K562 (cell line): ENCODE measurements around the gene OSCP1. TPM values are rescaled to one million over a fixed set of nuclear protein-coding genes. Genes with fewer than 3 reads are reported as not detected.

Experiments used
- ARID2 ChIP-seq: fragments of 450-650 bp; IDR thresholded peaks from 2 replicates; pipeline ENCODE4 v1.6.1; 2017; ENCODE audit warnings: antibody characterized with exemption, mild to moderate bottlenecking
- EP400 ChIP-seq: fragments of 450-650 bp; IDR thresholded peaks from 2 replicates; pipeline ENCODE4 v1.6.1; 2017; ENCODE audit warnings: antibody characterized with exemption, mild to moderate bottlenecking, moderate library complexity
- HNRNPLL ChIP-seq: fragments of 200-400 bp; formaldehyde crosslinking; IDR thresholded peaks from 2 replicates; pipeline ENCODE4 v1.6.1; 2017; ENCODE audit warnings: low read length, low read depth, mild to moderate bottlenecking; ENCODE audit not compliant: poor library complexity, severe bottlenecking
- NBN ChIP-seq: fragments of 450-650 bp; IDR thresholded peaks from 2 replicates; pipeline ENCODE4 v1.6.1; 2016; ENCODE audit warnings: low read depth, mild to moderate bottlenecking
- NR2F6 ChIP-seq: fragments of 450-650 bp; formaldehyde crosslinking; IDR thresholded peaks from 2 replicates; pipeline ENCODE4 v1.4.0; 2020; ENCODE audit warnings: mild to moderate bottlenecking
- RFX1 ChIP-seq: fragments of 450-650 bp; IDR thresholded peaks from 2 replicates; pipeline ENCODE4 v1.6.1; 2016; ENCODE audit warnings: mild to moderate bottlenecking, moderate library complexity
- SIN3B ChIP-seq: fragments of 450-650 bp; IDR thresholded peaks from 2 replicates; pipeline ENCODE4 v1.6.1; 2017; ENCODE audit warnings: low read depth, mild to moderate bottlenecking, moderate library complexity
- STAT6 ChIP-seq: sonication (generic); formaldehyde crosslinking; IDR thresholded peaks from 2 replicates; pipeline ENCODE4 v1.8.1; 2023; ENCODE audit warnings: mild to moderate bottlenecking, missing genetic modification reagents
- ZBTB2 ChIP-seq: fragments of 450-650 bp; IDR thresholded peaks from 2 replicates; pipeline ENCODE4 v1.6.1; 2016; ENCODE audit warnings: antibody characterized with exemption
- ZFX ChIP-seq: sonication (generic); formaldehyde crosslinking; IDR thresholded peaks from 2 replicates; pipeline ENCODE4 v1.8.0; 2022; ENCODE audit warnings: mild to moderate bottlenecking, missing genetic modification reagents, moderate library complexity
- ZNF41 ChIP-seq: fragments of 250-450 bp; sonication (Bioruptor Pico); conservative IDR thresholded peaks from 2 replicates; pipeline ENCODE4 v1.4.0; 2020; ENCODE audit warnings: mild to moderate bottlenecking
- polyA plus RNA-seq, 8 experiments: library from polyadenylated mRNA; depleted of rRNA in 4 of 8; stranded (reverse) in 5 of 8; unstranded in 3 of 8; fragments of >200 nt; fragmentation: Nextera tagmentation in 2 of 8; fragmentation: Illumina TruSeq in 1 of 8; extraction: Ambion mirVana in 2 of 8; extraction: Trizol in 1 of 8; gene quantifications; 2 replicates each; pipeline versions ENCODE4 v1.2.1 to v1.2.3, GENCODE V29; 2011 to 2014; ENCODE audit warnings: inconsistent platforms in 1 of 8, missing spikeins in 1 of 8
- total RNA-seq, 7 experiments: library from RNA; depleted of rRNA in 6 of 7; stranded (reverse); fragments of >200 nt in 6 of 7; fragmentation: Illumina TruSeq in 2 of 7; extraction: Trizol in 2 of 7; gene quantifications; 2 replicates each; pipeline versions ENCODE4 v1.2.1 to v1.2.3, GENCODE V29; 2011 to 2021; ENCODE audit warnings: low replicate concordance in 1 of 7
- TF ChIP-seq, protein P1 (sequence below): conservative IDR thresholded peaks from 2 replicates; pipeline ENCODE4 v1.6.1; 2011; ENCODE audit warnings: low read depth, mild to moderate bottlenecking, low read length; ENCODE audit not compliant: control insufficient read depth
- TF ChIP-seq, protein P2 (sequence below): sonication (generic); formaldehyde crosslinking; IDR thresholded peaks from 2 replicates; pipeline ENCODE4 v1.8.1; 2023; ENCODE audit warnings: mild to moderate bottlenecking, missing genetic modification reagents
- TF ChIP-seq, protein P3 (sequence below): fragments of 450-650 bp; conservative IDR thresholded peaks from 2 replicates; pipeline ENCODE4 v1.6.1; 2016; ENCODE audit warnings: missing genetic modification characterization, low read depth, mild to moderate bottlenecking, missing compliant biosample characterization, moderate library complexity
- TF ChIP-seq, protein P4 (sequence below): fragments of 250-450 bp; sonication (Bioruptor Pico); IDR thresholded peaks from 2 replicates; pipeline ENCODE4 v1.9.0; 2021; ENCODE audit warnings: mild to moderate bottlenecking

OSCP1 gene
- total and polyA plus RNA-seq, 9 of the 15 experiments (the other 6 are each of a cell fraction or from before 2014, with no cell fraction given) = 0.15 to 0.40 (median 0.33) TPM; not detected in 5

- peak; percentile 99 for TF ChIP-seq SIN3B
- TF ChIP-seq ARID2 = 0 out of 2 replicates have a peak, but pooled peaks have one; percentile 71
- TF ChIP-seq, protein P1, sequence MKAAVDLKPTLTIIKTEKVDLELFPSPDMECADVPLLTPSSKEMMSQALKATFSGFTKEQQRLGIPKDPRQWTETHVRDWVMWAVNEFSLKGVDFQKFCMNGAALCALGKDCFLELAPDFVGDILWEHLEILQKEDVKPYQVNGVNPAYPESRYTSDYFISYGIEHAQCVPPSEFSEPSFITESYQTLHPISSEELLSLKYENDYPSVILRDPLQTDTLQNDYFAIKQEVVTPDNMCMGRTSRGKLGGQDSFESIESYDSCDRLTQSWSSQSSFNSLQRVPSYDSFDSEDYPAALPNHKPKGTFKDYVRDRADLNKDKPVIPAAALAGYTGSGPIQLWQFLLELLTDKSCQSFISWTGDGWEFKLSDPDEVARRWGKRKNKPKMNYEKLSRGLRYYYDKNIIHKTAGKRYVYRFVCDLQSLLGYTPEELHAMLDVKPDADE = peak; percentile 99
- TF ChIP-seq, protein P2, sequence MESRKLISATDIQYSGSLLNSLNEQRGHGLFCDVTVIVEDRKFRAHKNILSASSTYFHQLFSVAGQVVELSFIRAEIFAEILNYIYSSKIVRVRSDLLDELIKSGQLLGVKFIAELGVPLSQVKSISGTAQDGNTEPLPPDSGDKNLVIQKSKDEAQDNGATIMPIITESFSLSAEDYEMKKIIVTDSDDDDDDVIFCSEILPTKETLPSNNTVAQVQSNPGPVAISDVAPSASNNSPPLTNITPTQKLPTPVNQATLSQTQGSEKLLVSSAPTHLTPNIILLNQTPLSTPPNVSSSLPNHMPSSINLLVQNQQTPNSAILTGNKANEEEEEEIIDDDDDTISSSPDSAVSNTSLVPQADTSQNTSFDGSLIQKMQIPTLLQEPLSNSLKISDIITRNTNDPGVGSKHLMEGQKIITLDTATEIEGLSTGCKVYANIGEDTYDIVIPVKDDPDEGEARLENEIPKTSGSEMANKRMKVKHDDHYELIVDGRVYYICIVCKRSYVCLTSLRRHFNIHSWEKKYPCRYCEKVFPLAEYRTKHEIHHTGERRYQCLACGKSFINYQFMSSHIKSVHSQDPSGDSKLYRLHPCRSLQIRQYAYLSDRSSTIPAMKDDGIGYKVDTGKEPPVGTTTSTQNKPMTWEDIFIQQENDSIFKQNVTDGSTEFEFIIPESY (CRISPR knock-in tag) = peak; percentile 82
- peak; percentile 97 for TF ChIP-seq ZFX (CRISPR knock-in tag)
- no peak; the same call in 1 of the 2 replicates for TF ChIP-seq STAT6
- TF ChIP-seq ZNF41 (CRISPR knock-in tag) = peak; percentile 9; the same call in 1 of the 2 replicates
- TF ChIP-seq, protein P3, sequence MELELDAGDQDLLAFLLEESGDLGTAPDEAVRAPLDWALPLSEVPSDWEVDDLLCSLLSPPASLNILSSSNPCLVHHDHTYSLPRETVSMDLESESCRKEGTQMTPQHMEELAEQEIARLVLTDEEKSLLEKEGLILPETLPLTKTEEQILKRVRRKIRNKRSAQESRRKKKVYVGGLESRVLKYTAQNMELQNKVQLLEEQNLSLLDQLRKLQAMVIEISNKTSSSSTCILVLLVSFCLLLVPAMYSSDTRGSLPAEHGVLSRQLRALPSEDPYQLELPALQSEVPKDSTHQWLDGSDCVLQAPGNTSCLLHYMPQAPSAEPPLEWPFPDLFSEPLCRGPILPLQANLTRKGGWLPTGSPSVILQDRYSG (tag) = peak; percentile 86
- TF ChIP-seq NR2F6 (CRISPR knock-in tag) = no peak
- TF ChIP-seq NBN = peak; percentile 45; the same call in 1 of the 2 replicates
- peak; percentile 72 for TF ChIP-seq HNRNPLL
- TF ChIP-seq, protein P4, sequence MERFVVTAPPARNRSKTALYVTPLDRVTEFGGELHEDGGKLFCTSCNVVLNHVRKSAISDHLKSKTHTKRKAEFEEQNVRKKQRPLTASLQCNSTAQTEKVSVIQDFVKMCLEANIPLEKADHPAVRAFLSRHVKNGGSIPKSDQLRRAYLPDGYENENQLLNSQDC (CRISPR knock-in tag) = no peak
- peak; percentile 92 for TF ChIP-seq ZBTB2
- TF ChIP-seq EP400 = peak; percentile 97
- no peak for TF ChIP-seq RFX1
These were observed 13.8 kb upstream of the OSCP1 start, which contains the start of gene MRPS15 (continued) for GRCh38 chr1:36463803-36464604.
